Measurements from ENCODE around the gene NRXN3.

NRXN3 gene

DNA sequence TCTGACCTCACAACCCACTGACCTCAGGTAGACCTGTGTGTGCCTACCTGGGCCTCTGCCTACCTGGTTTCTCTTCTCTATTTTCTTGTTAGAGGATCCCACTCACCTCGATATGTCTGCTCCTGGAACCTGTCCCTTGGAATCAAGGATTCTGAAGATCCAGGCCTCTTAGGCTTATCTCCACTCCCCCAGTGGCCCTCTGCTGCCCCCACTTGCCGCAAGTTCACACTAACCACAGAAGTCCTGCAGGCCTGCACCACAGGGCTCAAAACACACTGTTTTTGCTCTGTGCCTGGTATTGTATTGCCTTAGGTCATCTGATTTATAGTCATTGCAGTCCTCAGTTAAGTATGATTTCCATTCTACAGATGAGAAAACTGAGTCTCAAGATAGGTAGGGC, 15.3 kb upstream of the NRXN3 start:
- Histone ChIP-seq H3K9me2 (ENCODE audit: low read depth, low read length) (no peaks in the 10 kb centered on the region), H4K20me1 (ENCODE audit: insufficient read depth, low read length) (no peaks in the 10 kb centered on the region), H3K4me3 (ENCODE audit: low read depth, low read length, poor library complexity, severe bottlenecking) (no peak overlapping the region), H2AFZ (ENCODE audit: low read length) (no peak overlapping the region), H3K9ac (ENCODE audit: low read length) (no peak overlapping the region), H3K27ac (ENCODE audit: low read depth, low read length, poor library complexity, severe bottlenecking) (no peak overlapping the region), H3K27me3 (ENCODE audit: insufficient read depth, low read length) (no peaks in the 10 kb centered on the region), H3F3A (ENCODE audit: insufficient read depth, low read length) (no peaks in the 10 kb centered on the region), H3K36me3 (ENCODE audit: insufficient read depth, low read length) (no peaks in the 10 kb centered on the region), H3K4me1 (ENCODE audit: insufficient read depth, low read length, severe bottlenecking) (no peaks in the 10 kb centered on the region), H3K4me2 (ENCODE audit: low read length) (no peak overlapping the region), H3K79me2 (ENCODE audit: insufficient read depth, low read length) (no peaks in the 10 kb centered on the region), H3K9me3 (ENCODE audit: low read length) (no peaks in the 10 kb centered on the region)
- TF ChIP-seq, protein P1, sequence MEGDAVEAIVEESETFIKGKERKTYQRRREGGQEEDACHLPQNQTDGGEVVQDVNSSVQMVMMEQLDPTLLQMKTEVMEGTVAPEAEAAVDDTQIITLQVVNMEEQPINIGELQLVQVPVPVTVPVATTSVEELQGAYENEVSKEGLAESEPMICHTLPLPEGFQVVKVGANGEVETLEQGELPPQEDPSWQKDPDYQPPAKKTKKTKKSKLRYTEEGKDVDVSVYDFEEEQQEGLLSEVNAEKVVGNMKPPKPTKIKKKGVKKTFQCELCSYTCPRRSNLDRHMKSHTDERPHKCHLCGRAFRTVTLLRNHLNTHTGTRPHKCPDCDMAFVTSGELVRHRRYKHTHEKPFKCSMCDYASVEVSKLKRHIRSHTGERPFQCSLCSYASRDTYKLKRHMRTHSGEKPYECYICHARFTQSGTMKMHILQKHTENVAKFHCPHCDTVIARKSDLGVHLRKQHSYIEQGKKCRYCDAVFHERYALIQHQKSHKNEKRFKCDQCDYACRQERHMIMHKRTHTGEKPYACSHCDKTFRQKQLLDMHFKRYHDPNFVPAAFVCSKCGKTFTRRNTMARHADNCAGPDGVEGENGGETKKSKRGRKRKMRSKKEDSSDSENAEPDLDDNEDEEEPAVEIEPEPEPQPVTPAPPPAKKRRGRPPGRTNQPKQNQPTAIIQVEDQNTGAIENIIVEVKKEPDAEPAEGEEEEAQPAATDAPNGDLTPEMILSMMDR (IDR thresholded peaks at IDR 0.05; ENCODE audit: low read length), result no peak
- TF ChIP-seq EZH2 (IDR thresholded peaks at IDR 0.05; ENCODE audit: borderline replicate concordance, low read length), result no peak

DNA sequence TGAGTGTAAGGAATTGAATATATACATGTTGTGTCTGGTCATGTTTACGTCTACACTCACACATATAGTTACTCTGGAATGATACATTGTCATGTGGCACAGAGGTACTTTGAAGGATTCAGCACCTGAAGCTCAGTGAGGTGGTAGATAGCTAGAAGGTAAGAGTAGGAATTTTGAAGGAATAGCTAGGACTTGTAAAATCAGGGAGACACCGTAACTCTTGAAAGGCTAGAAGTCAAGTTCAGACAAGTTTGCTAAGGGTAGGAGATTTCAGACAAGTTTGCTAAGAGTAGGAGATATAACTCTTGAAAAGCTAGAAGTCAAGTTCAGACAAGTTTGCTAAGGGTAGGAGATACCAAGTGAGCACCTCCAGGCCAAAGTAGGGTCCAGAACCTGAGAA, 14.0 kb upstream of the NRXN3 start:
- TF ChIP-seq, protein P1 (IDR thresholded peaks at IDR 0.05; ENCODE audit: low read length), result no peak
- no peak for TF ChIP-seq EZH2 (IDR thresholded peaks at IDR 0.05; ENCODE audit: borderline replicate concordance, low read length)
- Histone ChIP-seq H3K4me1 (ENCODE audit: insufficient read depth, low read length, severe bottlenecking) (no peaks in the 10 kb centered on the region), H3K36me3 (ENCODE audit: insufficient read depth, low read length) (no peaks in the 10 kb centered on the region), H4K20me1 (ENCODE audit: insufficient read depth, low read length) (no peaks in the 10 kb centered on the region), H2AFZ (ENCODE audit: low read length) (no peak overlapping the region), H3K27me3 (ENCODE audit: insufficient read depth, low read length) (no peaks in the 10 kb centered on the region), H3K79me2 (ENCODE audit: insufficient read depth, low read length) (no peaks in the 10 kb centered on the region), H3K9me3 (ENCODE audit: low read length) (no peaks in the 10 kb centered on the region), H3F3A (ENCODE audit: insufficient read depth, low read length) (no peaks in the 10 kb centered on the region), H3K27ac (ENCODE audit: low read depth, low read length, poor library complexity, severe bottlenecking) (no peak overlapping the region), H3K4me3 (ENCODE audit: low read depth, low read length, poor library complexity, severe bottlenecking) (no peak overlapping the region), H3K9ac (ENCODE audit: low read length) (no peak overlapping the region), H3K4me2 (ENCODE audit: low read length) (no peak overlapping the region), H3K9me2 (ENCODE audit: low read depth, low read length) (no peaks in the 10 kb centered on the region)

DNA sequence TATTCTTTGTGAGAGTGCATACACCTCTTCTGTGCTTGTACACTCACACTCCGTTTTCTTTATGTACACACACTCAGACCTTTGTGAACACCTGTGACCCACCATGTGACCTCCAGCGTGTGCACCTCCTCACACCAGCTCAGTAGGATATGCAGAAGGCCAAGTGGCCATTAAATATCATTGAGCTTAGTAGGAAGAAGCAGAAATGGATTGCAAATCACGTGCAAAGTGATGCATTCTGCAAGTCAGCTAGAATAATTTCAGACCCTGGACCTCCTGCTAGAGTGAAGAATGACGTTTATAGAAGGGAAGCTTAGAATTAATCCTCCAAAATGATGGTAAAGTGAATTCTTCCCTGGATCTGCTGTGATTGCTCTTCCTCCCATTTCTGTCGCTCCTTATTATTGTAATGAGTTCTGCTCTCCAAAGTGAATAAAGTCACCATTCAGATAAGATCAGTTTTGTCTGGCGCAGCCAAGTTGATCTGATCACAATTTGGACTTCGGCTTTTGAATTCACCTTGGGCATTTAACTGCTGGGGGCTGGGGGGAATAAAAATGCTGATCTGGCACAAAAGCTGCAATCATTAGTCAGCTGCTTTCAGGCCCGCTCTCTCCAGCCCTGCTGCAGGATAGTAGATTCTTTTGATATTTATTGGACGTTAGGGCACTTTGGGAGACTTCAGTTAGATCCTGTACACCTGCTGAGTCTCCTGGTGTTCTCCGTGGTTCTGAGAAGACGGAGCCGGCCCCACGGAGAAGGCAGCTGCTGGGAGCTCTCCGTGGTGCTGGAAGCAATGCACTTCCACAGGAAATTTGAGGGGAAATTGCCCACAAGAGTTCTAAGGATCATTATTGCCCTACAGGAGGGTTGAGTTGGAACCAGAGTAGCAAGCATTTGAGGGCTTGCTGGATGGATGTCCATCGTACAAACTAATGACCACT, 12.4 kb upstream of the NRXN3 start:
- no peaks in the 10 kb centered on the region for H3K36me3 ChIP-seq (ENCODE audit: insufficient read depth, low read length)
- H2AFZ ChIP-seq (ENCODE audit: low read length), result no peak overlapping the region
- H3F3A ChIP-seq (ENCODE audit: insufficient read depth, low read length), result no peaks in the 10 kb centered on the region
- H3K4me1 ChIP-seq (ENCODE audit: insufficient read depth, low read length, severe bottlenecking), result no peaks in the 10 kb centered on the region
- no peaks in the 10 kb centered on the region for H3K27me3 ChIP-seq (ENCODE audit: insufficient read depth, low read length)
- H3K9ac ChIP-seq (ENCODE audit: low read length), result no peak overlapping the region
- no peak for TF ChIP-seq EZH2 (IDR thresholded peaks at IDR 0.05; ENCODE audit: borderline replicate concordance, low read length)
- TF ChIP-seq, protein P1 (IDR thresholded peaks at IDR 0.05; ENCODE audit: low read length), result no peak
- H3K27ac ChIP-seq (ENCODE audit: low read depth, low read length, poor library complexity, severe bottlenecking), result no peak overlapping the region
- H3K4me3 ChIP-seq (ENCODE audit: low read depth, low read length, poor library complexity, severe bottlenecking), result no peak overlapping the region
- H3K9me2 ChIP-seq (ENCODE audit: low read depth, low read length), result no peaks in the 10 kb centered on the region
- no peaks in the 10 kb centered on the region for H3K79me2 ChIP-seq (ENCODE audit: insufficient read depth, low read length)
- no peaks in the 10 kb centered on the region for H4K20me1 ChIP-seq (ENCODE audit: insufficient read depth, low read length)
- H3K9me3 ChIP-seq (ENCODE audit: low read length), result no peaks in the 10 kb centered on the region
- H3K4me2 ChIP-seq (ENCODE audit: low read length), result no peak overlapping the region

Measured in OCI-LY1 (cell line).